ENCODE measurements around the gene SLC41A3.
A peak's percentile ranks its signal among the peaks of the same experiment; 100 is the strongest.
"Not testable (repeated sequence)": the region's sequence is repeated elsewhere in the genome, so short reads cannot be mapped to it uniquely, and the experiment has no call there.

Gene SLC41A3

DNA sequence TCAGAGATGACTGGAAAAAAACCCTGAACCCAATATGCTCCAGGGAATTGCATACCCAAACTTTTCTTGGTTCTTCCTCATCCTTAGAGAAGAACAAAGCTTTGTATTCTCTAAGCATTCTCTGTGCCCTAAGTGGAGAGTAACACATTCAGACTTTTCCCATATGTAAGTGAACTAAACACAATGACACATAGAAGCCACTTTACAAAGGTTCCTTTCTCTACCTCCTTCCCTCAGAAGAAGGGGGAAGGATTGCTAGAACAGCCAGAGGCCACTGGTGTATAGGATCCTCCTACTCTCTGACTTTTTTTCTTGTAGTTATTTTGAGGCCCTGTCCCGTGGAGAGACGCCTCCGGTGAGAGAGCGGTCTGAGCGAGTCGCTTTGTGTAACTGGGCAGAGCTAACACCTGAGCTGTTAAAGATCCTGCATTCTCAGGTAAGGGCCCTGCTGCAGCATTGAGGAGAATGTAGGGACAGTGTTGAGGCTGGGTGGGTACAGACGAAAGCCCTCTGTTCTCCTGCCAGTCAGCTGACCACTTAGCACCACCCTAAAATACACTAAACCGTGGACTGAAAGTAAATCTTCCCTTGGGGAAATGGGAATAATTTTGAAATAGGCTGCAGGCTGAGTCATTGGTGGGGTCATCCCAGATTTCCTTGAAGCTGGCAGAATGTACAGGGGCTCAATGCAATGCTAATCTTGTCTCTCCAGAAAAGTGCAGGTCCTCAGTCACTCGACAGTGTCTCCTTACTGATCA, 108.5 kb downstream of the SLC41A3 start:
- not testable (repeated sequence) for FAIRE-seq

DNA sequence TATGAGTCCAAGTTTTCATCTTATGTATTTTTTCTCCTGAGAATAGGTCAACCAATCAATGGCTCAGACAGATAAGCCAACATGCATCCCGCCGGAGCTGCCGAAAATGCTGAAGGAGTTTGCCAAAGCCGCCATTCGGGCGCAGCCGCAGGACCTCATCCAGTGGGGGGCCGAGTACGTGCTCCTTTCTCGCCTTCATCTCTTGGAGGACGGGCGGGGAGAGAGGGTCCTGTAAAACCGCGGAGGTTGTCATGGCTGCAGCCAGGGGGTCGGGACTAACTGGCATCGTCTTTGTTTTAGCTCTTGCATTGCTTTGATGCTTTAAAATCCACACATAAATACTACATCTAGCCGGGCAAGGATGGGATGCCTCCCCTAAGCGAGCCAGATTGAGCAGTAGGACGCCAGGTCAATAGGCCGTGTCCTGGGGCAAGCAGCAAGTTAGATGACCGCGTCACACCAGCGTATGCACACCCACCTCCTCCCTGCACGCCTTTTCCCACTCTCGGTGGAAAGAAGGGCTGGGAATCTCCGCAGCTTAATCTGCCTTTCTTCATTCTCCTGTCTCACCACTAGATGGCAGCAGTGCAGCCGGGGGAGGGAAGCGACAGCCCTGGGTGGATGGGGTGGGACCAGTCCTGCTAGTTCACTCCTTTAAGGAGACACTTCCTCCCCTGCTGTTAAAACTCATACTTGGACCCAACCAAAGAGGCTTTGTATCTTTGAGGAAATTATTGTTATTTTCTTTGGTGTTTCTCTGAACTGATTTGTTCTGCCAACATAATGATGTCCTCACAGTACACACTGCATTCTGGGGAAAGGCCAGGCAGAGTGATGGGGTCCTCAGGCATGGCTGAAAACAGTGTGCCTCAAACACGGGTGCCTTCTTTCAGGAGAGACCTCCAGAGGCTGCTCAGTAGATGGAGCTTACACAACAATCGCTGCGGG, 111.7 kb downstream of the SLC41A3 start:
- FAIRE-seq = peak; percentile 19

GRCh38 chr3:125968701-125969592, 115.0 kb downstream of the SLC41A3 start, which contains the start of gene ROPN1B:
TSS of gene ROPN1B (plus strand) at chr3:125969178. CDS start at chr3:125972055, 2,877 bp downstream.
- not testable (repeated sequence) for FAIRE-seq

- FAIRE-seq = not testable (repeated sequence)
Measured at GRCh38 chr3:125968121-125968520, 115.8 kb downstream of the SLC41A3 start.

DNA sequence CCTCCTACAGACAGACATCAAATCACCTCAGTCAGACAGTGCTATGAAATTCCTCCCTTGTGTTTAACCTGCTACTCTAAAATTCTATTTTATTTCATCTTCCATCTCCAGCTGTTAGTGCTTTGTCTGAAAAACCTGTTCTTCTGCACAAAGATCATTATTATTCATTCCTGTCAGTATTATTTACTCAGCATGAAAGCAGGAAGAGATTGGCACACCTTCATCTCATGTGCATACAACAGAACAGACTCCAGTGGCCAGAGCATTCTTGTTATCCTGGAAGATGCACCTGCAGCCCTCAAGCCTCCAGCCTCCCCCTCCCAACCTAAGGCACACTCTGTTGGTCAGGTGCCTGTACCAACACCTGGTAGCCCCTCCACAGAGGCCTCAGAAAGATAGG, 116.8 kb downstream of the SLC41A3 start:
- FAIRE-seq = no peak

DNA sequence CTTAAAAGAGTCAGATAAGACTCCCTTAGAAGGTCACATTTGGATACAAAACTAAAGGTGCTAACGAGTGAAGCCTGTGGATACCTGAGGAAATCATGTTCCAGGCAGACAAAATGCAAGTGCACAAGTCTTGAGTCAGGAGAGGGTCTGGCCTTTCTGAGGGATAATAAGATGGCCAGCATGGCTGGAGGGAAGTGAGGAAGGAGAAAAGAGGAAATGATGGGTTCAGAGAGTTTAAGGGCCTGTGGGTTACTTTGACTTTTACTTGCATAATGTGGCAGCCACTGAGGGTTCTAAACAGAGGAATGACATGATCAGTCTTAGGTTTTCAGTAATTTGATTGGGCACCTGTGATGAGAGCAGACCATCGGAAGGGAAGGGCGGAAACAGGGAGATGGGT, 118.4 kb downstream of the SLC41A3 start:
- no peak for FAIRE-seq

GRCh38 chr3:125963834-125964233, 120.1 kb downstream of the SLC41A3 start:
- FAIRE-seq = not testable (repeated sequence)

DNA sequence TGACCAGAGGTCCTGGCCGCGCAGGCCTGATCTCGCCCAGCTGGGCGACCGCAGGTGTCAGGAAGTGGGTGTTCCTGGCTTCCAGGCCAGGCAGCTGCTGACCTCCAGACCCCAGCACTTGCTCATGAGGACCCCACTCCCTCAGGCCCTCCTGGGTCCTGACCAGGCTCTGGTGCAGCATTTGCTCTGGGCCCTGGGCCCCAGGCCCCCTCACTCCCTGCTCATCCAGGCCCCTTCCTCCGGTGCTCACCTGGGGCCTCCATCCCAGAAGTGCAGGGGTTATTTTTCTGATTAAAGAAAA, 122.7 kb downstream of the SLC41A3 start:
- no peak for FAIRE-seq

- FAIRE-seq = no peak
Measured at GRCh38 chr3:125960456-125961288, 123.3 kb downstream of the SLC41A3 start.

DNA sequence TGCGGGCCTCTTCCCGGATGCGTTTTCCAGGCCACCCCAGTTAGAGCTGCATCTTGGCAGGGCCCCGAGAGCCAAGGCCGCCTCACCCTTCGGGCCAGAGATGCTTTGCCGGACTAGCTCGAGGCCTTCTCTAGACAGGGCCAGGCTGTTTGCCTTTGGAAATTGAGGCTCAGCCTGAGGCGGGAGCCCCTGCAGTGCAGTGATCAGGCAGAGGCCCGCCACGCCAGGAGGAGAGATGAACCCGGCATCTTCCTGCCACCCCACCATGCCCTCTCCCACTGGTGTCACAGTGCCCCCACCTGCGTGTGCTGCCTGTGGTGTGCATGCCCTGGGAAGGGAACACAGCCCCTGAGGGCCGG, 123.9 kb downstream of the SLC41A3 start:
- FAIRE-seq = no peak

DNA sequence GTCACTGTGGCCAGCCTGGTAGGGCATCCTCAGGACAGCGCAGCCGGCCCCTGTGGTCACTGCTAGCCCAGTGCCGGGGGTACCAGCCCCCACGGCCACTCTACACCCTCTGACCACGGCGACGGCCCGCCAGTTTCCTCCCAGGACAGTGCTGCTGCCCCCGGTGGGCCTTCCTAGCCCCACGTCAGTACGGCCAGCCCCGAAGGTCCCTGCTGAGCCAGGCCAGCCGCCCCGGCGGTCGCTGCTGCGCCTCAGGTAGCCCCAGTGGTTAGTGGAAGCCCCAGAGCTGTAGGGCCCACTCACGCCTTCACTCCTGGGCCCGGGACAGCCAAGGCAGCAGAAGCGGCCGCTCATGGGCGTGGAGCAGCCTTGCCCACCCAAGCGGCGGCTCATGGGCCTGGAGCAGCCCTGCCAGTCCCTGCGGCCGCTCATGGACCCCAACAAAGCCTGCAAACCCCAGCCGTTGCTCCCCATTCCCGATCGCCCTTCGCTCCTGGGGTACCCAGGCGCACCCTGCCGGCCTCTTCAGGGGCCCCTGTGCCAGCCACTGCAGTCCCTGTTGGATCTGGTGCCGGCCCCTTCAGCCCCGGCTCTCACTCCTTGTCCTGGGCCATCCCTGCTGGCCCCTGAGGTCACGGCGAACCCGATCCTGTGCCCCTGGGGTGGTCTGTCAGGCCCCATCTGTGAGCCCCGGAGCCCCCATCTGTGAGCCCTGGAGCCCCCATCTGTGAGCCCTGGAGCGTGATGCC, 124.4 kb downstream of the SLC41A3 start:
- no peak for FAIRE-seq

GRCh38 chr3:125958511-125959316, 125.2 kb downstream of the SLC41A3 start:
- no peak for FAIRE-seq

- FAIRE-seq = no peak
Measured at GRCh38 chr3:125957674-125958510, 126.0 kb downstream of the SLC41A3 start.

- FAIRE-seq = not testable (repeated sequence)
Measured at GRCh38 chr3:125957020-125957419, 126.9 kb downstream of the SLC41A3 start.
